HCT116 (cell line): ENCODE results near the gene GCK. TPM values are rescaled to one million over a fixed set of nuclear protein-coding genes. Genes with fewer than 3 reads are reported as not detected.

Source experiments
- ATAC-seq: fragments of 200-7000 bp; cut with Tn5 transposase; 2 replicates; pipeline ENCODE4 v1.9.1; 2020; ENCODE audit warnings: mild to moderate bottlenecking, moderate library complexity
- BruUV-seq: library from RNA; stranded (reverse); fragments of 400-500 nt; replicated peaks from 2 replicates; lab custom pipeline; 2021; lab: Mats Ljungman, UMichigan
- CTCF ChIA-PET: fragments of 300-600 bp; sonication (Branson Sonifier 250); formaldehyde crosslinking; loops from one replicate; lab custom pipeline; 2021; ENCODE audit warnings: antibody characterized with exemption; lab: Charles Lee
- POLR2A ChIA-PET: fragments of 300-600, 350-600 bp; sonication (Branson Sonifier 250); formaldehyde crosslinking; loops from one replicate; lab custom pipeline; 2021; ENCODE audit warnings: antibody characterized with exemption; lab: Charles Lee
- RAD21 ChIA-PET, 2 experiments: fragments of 300-600 bp; sonication (Branson Sonifier 250); formaldehyde crosslinking; loops; one replicate each; lab custom pipeline; 2023; ENCODE audit warnings: low total read pairs in 2 of 2; ENCODE audit not compliant: uncharacterized antibody in 2 of 2, unreplicated experiment in 2 of 2, low non-redundant PET in 1 of 2; lab: Charles Lee
- DNase-seq: peaks from one replicate; pipeline ENCODE4 v3.0.0-alpha.2; 2010; ENCODE audit warnings: low read depth, low spot score
- H2AFZ ChIP-seq: fragments of 200-600 bp; shearing (Covaris generic), sonication (generic); 2 replicates; pipeline ENCODE4 v1.6.1; 2017; ENCODE audit warnings: low read depth, mixed run types, mixed read lengths, antibody characterized with exemption, low read length; ENCODE audit not compliant: poor library complexity, severe bottlenecking
- H3K27ac ChIP-seq: 2 replicates; pipeline ENCODE4 v1.5.1; 2012; ENCODE audit warnings: low read depth, low read length
- H3K27me3 ChIP-seq: fragments of 200-600 bp; sonication (generic); 2 replicates; pipeline ENCODE4 v1.6.1; 2016; ENCODE audit warnings: mixed run types, low read length, mixed read lengths; ENCODE audit not compliant: insufficient read depth
- H3K36me3 ChIP-seq, 2 experiments: fragments of 200-500 bp in 1 of 2; fragments of 200-600 bp in 1 of 2; sonication (Bioruptor generic) in 1 of 2; sonication (generic) in 1 of 2; 2 replicates each; pipeline versions ENCODE4 v1.5.1 to v1.6.1; 2014 to 2016; ENCODE audit warnings: low read length in 2 of 2, inconsistent platforms in 1 of 2, mixed read lengths in 1 of 2, mixed run types in 1 of 2; ENCODE audit not compliant: insufficient read depth in 2 of 2, control insufficient read depth in 1 of 2
- H3K4me1 ChIP-seq, 2 experiments: fragments of 200-600 bp in 1 of 2; sonication (generic) in 1 of 2; 2 replicates each; pipeline versions ENCODE4 v1.5.1 to v1.6.1; 2012 to 2017; ENCODE audit warnings: low read length in 2 of 2, inconsistent platforms in 1 of 2, mild to moderate bottlenecking in 1 of 2, mixed read lengths in 1 of 2, mixed run types in 1 of 2, moderate library complexity in 1 of 2; ENCODE audit not compliant: insufficient read depth in 2 of 2, control insufficient read depth in 1 of 2
- H3K4me2 ChIP-seq: fragments of 200-600 bp; sonication (generic); 2 replicates; pipeline ENCODE4 v1.6.1; 2017; ENCODE audit warnings: mixed run types, low read length, mixed read lengths
- H3K4me3 ChIP-seq, 2 experiments: fragments of 200-600 bp in 1 of 2; sonication (generic) in 1 of 2; replicated peaks in 1 of 2; 2 replicates each; pipeline ENCODE4 v1.5.1; 2011 to 2016; ENCODE audit warnings: low read length in 2 of 2, control low read depth in 1 of 2, low read depth in 1 of 2, mild to moderate bottlenecking in 1 of 2, mixed read lengths in 1 of 2, mixed run types in 1 of 2
- H3K79me2 ChIP-seq: fragments of 200-600 bp; sonication (generic); 2 replicates; pipeline ENCODE4 v1.6.1; 2017; ENCODE audit warnings: mild to moderate bottlenecking, mixed run types, low read length, moderate library complexity, mixed read lengths; ENCODE audit not compliant: insufficient read depth
- H3K9ac ChIP-seq: fragments of 200-600 bp; sonication (generic); 2 replicates; pipeline ENCODE4 v1.6.1; 2016; ENCODE audit warnings: low read length, mixed read lengths
- H3K9me2 ChIP-seq: fragments of 200-600 bp; sonication (generic), shearing (Covaris generic); 2 replicates; pipeline ENCODE4 v1.6.1; 2017; ENCODE audit warnings: mixed run types, mild to moderate bottlenecking, moderate library complexity; ENCODE audit not compliant: insufficient read depth
- H3K9me3 ChIP-seq, 2 experiments: fragments of 200-500 bp in 1 of 2; fragments of 200-600 bp in 1 of 2; sonication (Bioruptor generic) in 1 of 2; sonication (generic) in 1 of 2; 2 replicates each; pipeline ENCODE4 v1.6.1; 2014 to 2017; ENCODE audit warnings: low read length in 2 of 2, mixed read lengths in 2 of 2, inconsistent platforms in 1 of 2, low read depth in 1 of 2, mild to moderate bottlenecking in 1 of 2, mixed run types in 1 of 2, moderate library complexity in 1 of 2; ENCODE audit not compliant: control insufficient read depth in 1 of 2, insufficient read depth in 1 of 2
- H4K20me1 ChIP-seq: fragments of 200-600 bp; sonication (generic), shearing (Covaris generic); 2 replicates; pipeline ENCODE4 v1.6.1; 2017; ENCODE audit warnings: mixed run types, mild to moderate bottlenecking, moderate library complexity; ENCODE audit not compliant: insufficient read depth
- ATF3 ChIP-seq: IDR thresholded peaks from 2 replicates; pipeline ENCODE4 v1.6.1; 2012
- CBX3 ChIP-seq: IDR thresholded peaks from 2 replicates; pipeline ENCODE4 v1.6.1; 2012; ENCODE audit warnings: low read depth
- CTCF ChIP-seq, 3 experiments: fragments of 200-600 bp in 1 of 3; sonication (generic) in 1 of 3; IDR thresholded peaks in 2 of 3; conservative IDR thresholded peaks in 1 of 3; 2 replicates each; pipeline ENCODE4 v1.5.1; 2012 to 2017; ENCODE audit warnings: low read depth in 2 of 3, low read length in 2 of 3, antibody characterized with exemption in 1 of 3, borderline replicate concordance in 1 of 3, control low read depth in 1 of 3, mild to moderate bottlenecking in 1 of 3, mixed read lengths in 1 of 3, mixed run types in 1 of 3, moderate library complexity in 1 of 3; ENCODE audit not compliant: insufficient read depth in 1 of 3
- ELF1 ChIP-seq: IDR thresholded peaks from 2 replicates; pipeline ENCODE4 v1.6.1; 2012; ENCODE audit warnings: low read depth, borderline replicate concordance
- EZH2 ChIP-seq: fragments of 200-600 bp; sonication (generic); IDR thresholded peaks from 2 replicates; pipeline ENCODE4 v1.6.1; 2017; ENCODE audit warnings: antibody characterized with exemption, mixed run types
- EZH2phosphoT487 ChIP-seq: fragments of 200-600 bp; IDR thresholded peaks from 2 replicates; pipeline ENCODE4 v1.6.1; 2018; ENCODE audit warnings: antibody characterized with exemption, borderline replicate concordance
- FOSL1 ChIP-seq: IDR thresholded peaks from 2 replicates; pipeline ENCODE4 v1.6.1; 2012; ENCODE audit warnings: low read depth
- JUND ChIP-seq: IDR thresholded peaks from 2 replicates; pipeline ENCODE4 v1.6.1; 2012
- MAX ChIP-seq: IDR thresholded peaks from 2 replicates; pipeline ENCODE4 v1.6.1; 2012
- RAD21 ChIP-seq: IDR thresholded peaks from 2 replicates; pipeline ENCODE4 v1.6.1; 2012; ENCODE audit warnings: low read depth, mild to moderate bottlenecking
- REST ChIP-seq: IDR thresholded peaks from 2 replicates; pipeline ENCODE4 v1.6.1; 2012; ENCODE audit warnings: low read depth
- SIN3A ChIP-seq: IDR thresholded peaks from 2 replicates; pipeline ENCODE4 v1.6.1; 2012; ENCODE audit warnings: low read depth
- TCF7L2 ChIP-seq: IDR thresholded peaks from 2 replicates; pipeline ENCODE4 v1.7.0; 2011; ENCODE audit warnings: borderline replicate concordance, inconsistent platforms; ENCODE audit not compliant: insufficient read depth, insufficient read length; ENCODE audit errors: extremely low read depth
- YY1 ChIP-seq: IDR thresholded peaks from 2 replicates; pipeline ENCODE4 v1.6.1; 2011; ENCODE audit warnings: low read length, low read depth, moderate library complexity, mild to moderate bottlenecking; ENCODE audit not compliant: insufficient replicate concordance; ENCODE audit errors: extremely low read depth
- ZBTB33 ChIP-seq: IDR thresholded peaks from 2 replicates; pipeline ENCODE4 v1.6.1; 2011; ENCODE audit warnings: mild to moderate bottlenecking, low read length, moderate library complexity; ENCODE audit not compliant: insufficient replicate concordance; ENCODE audit errors: extremely low read depth
- ZFX ChIP-seq: fragments of 450-650 bp; IDR thresholded peaks from 2 replicates; pipeline ENCODE4 v1.6.1; 2017
- ZNF274 ChIP-seq: fragments of 200-500 bp; sonication (Bioruptor generic); IDR thresholded peaks from 2 replicates; pipeline ENCODE4 v1.6.1; 2014; ENCODE audit warnings: mild to moderate bottlenecking, low read depth, low read length, inconsistent platforms
- intact Hi-C: fragments of 100-400 bp; cut with micrococcal nuclease; formaldehyde crosslinking; loops from 2 replicates; pipeline ENCODE4 v1.10.0; 2022
- total RNA-seq: library from RNA; stranded (reverse); gene quantifications from one replicate; pipeline ENCODE4 v1.2.1, GENCODE V29; 2021; ENCODE audit not compliant: unreplicated experiment

GCK gene
- total RNA-seq, 1 experiment from 2014 or later, result 0.34 TPM

GRCh38 chr7:44226396-44226753 lies 37.1 kb upstream of the GCK start (continued):
- TF ChIP-seq CTCF (IDR thresholded peaks at IDR 0.05 in 2 of 3, conservative IDR thresholded peaks at IDR 0.05 in 1 of 3; ENCODE audit: borderline replicate concordance in 1 of 3, insufficient read depth in 1 of 3, low read depth in 2 of 3, low read length in 2 of 3) (no peak), ELF1 (no peak), CBX3 (no peak)

- POLR2A ChIA-PET, result no interaction called here
- no peak for ATAC-seq
- no peak for TF ChIP-seq SIN3A
- no peak for TF ChIP-seq ZNF274
- TF ChIP-seq ZBTB33, result no peak
- no peak for TF ChIP-seq ATF3
- no peak for TF ChIP-seq FOSL1
- no peak for TF ChIP-seq RAD21
- no peak for TF ChIP-seq YY1
- no peak for TF ChIP-seq JUND
- no peak for TF ChIP-seq REST
- no peak for TF ChIP-seq EZH2
- no peak for TF ChIP-seq TCF7L2
- no peak for TF ChIP-seq EZH2phosphoT487
- TF ChIP-seq ZFX, result no peak
- no peak for TF ChIP-seq MAX
These were observed 36.5 kb upstream of the GCK start for GRCh38 chr7:44225566-44226395.

More at GRCh38 chr7:44225566-44226395, 36.5 kb upstream of the GCK start:
- Histone ChIP-seq H3K27ac (no peak overlapping the region), H3K36me3 (no peaks in the 10 kb centered on the region), H3K9me2 (no peaks in the 10 kb centered on the region), H3K27me3 (no peaks in the 10 kb centered on the region), H3K4me2 (no peak overlapping the region), H3K4me1 (no peaks in the 10 kb centered on the region), H3K79me2 (no peaks in the 10 kb centered on the region), H3K9me3 (no peaks in the 10 kb centered on the region), H4K20me1 (no peaks in the 10 kb centered on the region), H3K4me3 (no peak overlapping the region), H2AFZ (no peak overlapping the region), H3K9ac (no peak overlapping the region)
- DNase-seq, result no peak
- no TSS peak for BruUV-seq
- intact Hi-C loops, result no loop called here
- CTCF ChIA-PET, result no interaction called here
- RAD21 ChIA-PET, result no interaction called here
